AG08395 (cell line): ENCODE measurements around the gene SULT1A3.
A peak's percentile ranks its signal among the peaks of the same experiment; 100 is the strongest.
"Not testable (repeated sequence)": the region's sequence is repeated elsewhere in the genome, so short reads cannot be mapped to it uniquely, and the experiment has no call there.

ENCODE experiments used
- DNase-seq: peaks from one replicate; pipeline ENCODE4 v3.0.0; 2012; ENCODE audit warnings: mixed read lengths, low spot score

SULT1A3 gene

DNA sequence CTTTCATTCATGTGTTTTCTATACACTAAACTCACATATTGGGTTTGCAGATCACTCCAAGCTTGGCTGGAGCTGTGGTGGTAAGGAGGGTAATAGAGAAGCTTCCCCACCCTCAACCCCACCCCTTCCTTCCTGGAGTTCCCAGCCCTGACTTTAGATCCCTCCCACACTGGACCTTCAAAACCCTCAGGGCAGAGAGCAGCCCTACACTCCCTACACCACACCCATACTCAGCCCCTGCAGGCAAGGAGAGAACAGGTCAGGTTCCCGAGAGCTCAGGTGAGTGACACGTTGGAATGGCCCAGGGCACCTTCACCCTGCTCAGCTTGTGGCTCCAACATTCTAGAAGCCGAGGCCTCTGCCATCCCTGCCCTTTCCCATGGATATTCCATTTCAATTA, at the start of gene SULT1A3:
Gene SULT1A3, plus strand, starts transcription at position 207 of the 400 bp plus-strand sequence. CDS start 1,474 bp downstream, outside the sequence.
- DNase-seq = not testable (repeated sequence)

DNA sequence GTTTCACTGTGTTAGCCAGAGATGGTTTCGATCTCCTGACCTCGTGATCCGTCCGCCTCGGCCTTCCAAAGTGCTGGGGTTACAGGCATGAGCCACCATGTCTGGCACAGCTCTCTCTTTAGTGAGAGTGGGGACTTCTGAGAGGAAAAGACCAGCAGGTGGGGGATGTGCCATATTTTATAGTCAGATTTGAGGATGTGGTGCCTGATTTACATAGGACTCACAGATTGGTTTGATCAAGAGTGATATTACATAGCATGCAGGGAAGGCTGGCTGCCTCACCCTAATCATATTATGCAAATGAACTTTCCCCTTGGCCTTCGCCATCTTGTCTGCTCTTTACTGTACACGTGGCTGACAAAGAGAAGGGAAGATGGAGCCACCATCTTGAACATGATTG, 48.0 kb upstream of the SULT1A3 start:
- DNase-seq = no peak

DNA sequence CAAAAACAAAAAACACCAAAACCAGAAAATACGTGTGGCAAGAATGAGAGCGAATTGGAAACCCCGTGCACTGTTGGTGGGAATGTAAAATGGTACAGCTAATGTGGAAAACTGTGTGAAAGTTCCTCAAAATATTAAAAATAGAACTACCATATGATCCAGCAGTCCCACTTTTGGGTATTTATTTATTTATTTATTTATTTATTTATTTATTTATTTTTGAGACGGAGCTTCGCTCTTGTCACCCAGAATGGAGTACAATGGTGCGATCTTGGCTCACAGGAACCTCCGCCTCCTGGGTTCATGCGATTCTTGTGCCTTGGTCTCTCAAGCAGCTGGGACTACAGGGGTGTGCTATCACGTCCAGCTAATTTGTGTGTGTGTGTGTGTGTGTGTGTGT, 46.5 kb upstream of the SULT1A3 start:
- DNase-seq = no peak

DNA sequence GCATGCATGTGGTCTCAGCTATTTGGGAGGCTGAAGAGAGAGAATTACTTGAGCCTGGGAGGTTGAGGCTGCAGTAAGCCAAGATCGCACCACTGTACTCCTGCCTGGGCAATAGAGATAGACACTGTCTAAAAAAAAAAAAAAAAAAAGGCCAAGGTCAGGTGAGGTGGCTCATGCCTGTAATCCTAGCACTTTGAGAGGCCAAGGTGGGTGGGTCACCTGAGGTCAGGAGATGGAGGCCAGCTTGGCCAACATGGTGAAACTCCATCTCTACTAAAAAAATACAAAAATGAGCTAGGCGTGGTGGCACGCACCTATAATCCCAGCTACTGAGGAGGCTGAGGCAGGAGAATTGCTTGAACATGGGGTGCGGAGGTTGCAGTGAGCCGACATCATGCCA, 43.9 kb upstream of the SULT1A3 start:
- no peak for DNase-seq

DNA sequence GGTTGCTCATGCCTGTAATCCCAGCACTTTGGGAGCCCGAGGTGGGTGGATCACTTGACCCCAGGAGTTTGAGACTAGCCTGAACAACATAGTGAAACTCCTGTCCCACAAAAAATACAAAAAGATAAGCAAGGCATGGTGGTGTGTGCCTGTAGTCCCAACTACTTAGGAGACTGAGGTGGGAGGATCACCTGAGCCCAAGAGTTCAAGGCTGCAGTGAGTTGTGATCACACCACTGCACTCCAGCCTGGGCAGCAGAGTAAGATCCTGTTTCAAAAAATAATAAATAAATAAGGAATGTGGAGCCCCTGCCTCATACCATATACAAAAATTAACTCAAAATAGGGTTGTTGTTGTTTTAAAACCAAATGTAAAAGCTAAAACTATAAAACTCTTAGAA, 41.8 kb upstream of the SULT1A3 start:
- no peak for DNase-seq

DNA sequence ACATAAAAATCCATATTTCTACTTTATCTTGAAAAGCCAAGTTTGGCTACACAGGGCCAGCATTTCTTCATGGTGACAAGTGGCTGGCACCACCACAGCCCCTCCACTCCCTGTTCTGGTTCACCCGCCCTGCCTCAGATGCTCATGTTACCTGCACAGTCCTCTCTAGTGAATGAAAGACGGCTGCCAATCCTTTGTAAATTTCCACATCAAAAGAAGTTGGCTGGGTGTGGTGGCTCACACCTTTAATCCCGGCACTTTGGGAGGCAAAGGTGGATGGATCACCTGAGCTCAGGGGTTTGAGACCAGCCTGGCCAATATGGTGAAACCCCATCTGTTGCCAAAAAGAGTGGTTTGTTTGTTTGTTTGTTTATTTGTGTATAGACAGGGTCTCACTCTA, 35.5 kb upstream of the SULT1A3 start:
- DNase-seq = no peak

DNA sequence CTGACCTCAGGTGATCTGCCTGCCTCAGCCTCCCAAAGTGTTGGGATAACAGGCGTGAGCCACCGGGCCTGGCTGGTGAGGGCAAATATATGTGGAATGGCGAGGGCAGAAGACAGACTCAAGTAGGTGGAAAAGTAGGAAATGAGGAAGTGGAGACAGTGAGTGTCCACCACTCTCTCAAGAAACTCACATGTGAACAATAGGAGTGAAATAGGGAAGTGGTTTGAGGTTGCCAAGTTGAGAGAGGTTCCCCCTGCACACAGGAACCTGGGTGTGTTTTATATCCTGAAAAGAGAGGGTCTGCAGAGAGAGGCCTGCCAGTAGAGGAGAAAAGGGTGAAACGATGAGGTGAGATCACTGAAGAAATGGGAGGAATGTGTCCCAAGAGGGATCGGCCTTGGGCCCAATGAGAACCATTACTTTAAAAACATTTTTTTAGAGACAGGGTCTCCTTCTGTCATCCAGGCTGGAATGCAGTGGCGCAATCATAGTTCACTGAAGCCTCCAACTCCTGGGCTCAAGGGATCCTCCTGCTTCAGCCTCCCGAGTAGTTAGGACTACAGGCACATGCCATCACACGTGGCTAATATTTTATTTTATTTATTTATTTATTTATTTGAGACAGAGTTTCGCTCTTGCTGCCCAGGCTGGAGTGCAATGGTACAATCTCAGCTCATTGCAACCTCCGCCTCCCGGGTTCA, 32.7 kb upstream of the SULT1A3 start:
- DNase-seq = no peak

DNA sequence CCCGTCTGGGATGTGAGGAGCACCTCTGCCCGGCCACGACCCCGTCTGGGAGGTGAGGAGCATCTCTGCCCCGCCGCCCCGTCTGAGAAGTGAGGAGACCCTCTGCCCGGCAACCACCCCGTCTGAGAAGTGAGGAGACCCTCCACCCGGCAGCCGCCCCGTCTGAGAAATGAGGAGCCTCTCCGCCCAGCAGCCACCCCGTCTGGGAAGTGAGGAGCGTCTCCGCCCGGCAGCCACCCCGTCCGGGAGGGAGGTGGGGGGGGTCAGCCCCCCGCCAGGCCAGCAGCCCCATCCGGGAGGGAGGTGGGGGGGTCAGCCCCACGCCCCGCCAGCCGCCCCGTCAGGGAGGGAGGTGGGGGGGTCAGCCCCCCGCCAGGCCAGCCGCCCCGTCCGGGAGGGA, 30.3 kb upstream of the SULT1A3 start:
- DNase-seq = not testable (repeated sequence)

DNA sequence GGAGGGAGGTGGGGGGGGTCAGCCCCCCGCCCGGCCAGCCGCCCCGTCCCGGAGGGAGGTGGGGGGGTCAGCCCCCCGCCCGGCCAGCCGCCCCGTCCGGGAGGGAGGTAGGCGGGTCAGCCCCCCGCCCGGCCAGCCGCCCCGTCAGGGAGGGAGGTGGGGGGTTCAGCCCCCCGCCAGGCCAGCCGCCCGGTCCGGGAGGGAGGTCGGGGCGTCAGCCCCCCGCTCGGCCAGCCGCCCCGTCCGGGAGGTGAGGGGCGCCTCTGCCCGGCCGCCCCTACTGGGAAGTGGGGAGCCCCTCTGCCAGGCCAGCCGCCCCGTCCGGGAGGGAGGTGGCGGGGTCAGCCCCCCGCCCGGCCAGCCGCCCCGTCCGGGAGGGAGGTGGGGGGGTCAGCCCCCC, 29.6 kb upstream of the SULT1A3 start:
- not testable (repeated sequence) for DNase-seq

DNA sequence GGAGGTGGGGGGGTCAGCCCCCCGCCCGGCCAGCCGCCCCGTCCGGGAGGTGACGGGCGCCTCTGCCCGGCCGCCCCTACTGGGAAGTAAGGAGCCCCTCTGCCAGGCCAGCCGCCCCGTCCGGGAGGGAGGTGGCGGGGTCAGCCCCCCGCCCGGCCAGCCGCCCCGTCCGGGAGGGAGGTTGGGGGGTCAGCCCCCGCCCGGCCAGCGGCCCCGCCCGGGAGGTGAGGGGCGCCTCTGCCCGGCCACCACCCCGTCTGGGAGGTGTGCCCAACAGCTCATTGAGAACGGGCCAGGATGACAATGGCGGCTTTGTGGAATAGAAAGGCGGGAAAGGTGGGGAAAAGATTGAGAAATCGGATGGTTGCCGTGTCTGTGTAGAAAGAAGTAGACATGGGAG, 28.9 kb upstream of the SULT1A3 start:
- DNase-seq = not testable (repeated sequence)

DNA sequence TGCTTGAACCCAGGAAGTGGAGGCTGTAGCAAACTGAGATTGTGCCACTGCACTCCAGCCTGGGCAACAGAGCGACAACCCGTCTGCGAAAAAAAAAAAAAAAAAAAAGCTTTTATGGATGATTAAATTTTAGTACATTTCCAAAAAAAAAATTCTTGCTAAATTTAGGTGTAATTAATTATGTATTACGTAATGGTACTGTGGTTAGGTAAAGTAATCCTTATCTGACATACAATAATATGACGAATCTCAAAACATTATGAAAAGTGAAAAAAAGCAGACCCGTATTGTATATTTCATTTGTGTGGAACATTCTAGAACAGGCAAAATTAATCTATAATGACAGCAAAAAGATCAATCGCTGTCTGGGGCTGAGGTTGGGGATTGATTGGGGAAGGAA, 26.0 kb upstream of the SULT1A3 start:
- DNase-seq = no peak

DNA sequence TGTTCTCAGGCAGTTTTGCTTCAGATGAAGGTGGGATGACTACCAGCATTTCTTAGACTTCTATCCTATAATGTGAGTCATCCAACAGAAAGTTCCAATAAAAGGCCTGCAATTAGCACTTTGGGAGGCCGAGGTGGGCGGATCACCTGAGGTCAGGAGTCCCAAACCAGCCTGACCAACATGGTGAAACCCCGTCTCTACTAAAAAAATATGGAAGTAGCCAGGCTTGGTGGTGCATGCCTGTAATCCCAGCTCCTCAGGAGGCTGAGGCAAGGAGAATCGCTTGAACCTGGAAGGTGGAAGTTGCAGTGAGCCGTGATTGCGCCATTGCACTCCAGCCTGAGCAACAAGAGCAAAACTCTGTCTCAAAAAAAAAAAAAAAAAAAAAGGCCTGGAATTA, 22.2 kb upstream of the SULT1A3 start:
- DNase-seq = not testable (repeated sequence)

DNA sequence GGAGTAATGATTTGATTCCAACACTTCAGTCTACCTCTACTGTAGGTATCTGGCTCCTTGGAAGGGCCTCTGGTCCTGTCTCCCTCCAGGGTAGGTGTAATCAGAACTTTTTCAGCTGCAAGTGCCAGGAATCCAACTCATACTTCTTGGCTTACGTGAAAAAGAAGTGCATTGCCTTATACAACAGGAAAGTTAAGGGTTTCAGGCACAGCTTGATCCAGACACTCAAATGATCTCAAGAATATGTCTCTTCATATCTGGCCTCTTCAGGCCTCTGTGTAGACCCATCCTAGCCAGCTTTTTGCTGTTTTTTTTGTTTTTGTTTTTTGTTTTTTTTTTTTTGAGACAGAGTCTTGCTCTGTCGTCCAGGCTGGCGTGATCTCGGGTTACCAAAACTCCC, 19.9 kb upstream of the SULT1A3 start:
- no peak for DNase-seq

DNA sequence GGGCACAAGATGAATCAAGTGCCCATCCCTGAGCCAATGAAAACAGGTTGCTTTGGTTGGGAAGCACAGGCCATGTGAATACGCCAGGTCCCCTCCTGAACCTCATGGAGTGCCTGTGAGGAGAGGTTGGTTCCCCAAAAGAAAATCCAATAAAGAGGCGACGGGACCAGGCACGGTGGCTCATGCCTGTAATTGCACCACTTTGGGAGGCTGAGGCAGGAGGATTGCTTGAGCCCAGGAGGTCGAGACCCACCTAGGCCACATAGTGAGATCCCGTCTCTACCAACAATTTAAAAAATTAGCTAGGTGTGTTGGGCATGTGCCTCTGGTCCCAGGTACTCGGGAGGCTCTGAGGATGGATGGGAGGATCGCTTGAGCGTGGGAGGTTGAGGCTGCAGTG, 19.1 kb upstream of the SULT1A3 start:
- DNase-seq = no peak

DNA sequence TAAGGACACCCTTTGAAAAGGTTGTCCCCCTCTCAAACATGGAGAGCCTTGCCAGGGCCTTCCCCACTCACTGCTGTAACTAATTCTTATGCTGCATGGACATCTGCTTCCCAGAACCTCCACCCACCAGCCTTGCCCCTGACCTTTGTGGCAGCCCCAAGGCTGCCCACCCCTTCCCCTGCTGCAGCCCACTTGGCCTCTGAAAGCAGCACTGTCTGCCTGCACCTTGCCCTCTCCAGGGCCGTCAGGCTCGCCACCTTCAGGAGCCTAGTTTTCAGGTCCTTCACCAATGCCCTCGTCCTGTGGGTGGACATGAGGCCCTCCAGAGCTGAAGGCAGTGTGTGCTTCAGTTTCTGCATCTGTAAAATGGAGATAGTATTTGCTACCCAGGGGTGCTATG, 18.3 kb upstream of the SULT1A3 start:
- DNase-seq = no peak

DNA sequence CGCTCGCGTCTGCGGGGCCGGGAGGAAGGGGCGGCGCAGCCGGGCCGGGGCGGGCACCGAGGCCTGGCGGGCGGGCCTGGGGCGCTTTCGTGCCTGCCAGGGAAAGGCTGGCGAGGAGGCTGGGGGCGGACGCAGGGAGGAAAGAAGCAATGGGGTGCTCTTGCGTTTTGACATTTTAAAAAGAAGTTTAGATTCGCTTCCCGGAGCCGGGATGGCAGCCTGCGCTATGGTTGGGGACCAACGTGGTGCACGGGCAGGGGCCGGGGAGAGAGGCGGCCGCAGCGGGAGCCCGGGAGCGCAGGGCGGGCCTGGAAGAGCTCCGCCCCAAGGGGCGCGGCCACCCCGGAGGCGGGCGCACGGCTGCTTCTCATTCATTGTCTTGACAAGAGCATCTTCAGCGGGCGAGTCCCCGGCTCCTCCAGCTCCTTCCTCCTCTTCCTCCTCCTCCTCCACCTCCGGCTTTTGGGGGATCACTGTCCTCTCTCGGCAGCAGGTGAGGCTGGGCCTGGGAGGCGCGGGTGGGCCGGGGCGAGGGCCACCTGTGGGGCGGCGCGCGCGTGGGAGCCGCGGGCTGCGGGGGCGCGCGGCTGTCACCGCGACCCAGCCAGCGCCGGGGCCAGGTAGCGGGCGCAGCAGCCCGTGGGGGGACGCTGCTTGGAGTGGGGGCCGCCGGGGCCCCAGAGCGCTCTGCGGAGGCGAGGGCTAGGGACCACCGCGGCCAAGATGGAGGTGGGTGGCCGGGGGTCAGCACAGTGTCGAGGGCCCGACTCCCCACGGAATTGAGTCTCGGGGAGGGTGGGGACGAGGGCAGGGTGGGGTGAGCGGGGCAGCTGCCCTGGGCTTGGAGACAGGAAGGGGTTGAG, 15.6 kb upstream of the SULT1A3 start, which contains the start of gene CORO1A:
Gene CORO1A, plus strand, starts transcription at position 370 of the 863 bp plus-strand sequence. CDS start 1,608 bp downstream, outside the sequence.
- DNase-seq = peak; percentile 76

DNA sequence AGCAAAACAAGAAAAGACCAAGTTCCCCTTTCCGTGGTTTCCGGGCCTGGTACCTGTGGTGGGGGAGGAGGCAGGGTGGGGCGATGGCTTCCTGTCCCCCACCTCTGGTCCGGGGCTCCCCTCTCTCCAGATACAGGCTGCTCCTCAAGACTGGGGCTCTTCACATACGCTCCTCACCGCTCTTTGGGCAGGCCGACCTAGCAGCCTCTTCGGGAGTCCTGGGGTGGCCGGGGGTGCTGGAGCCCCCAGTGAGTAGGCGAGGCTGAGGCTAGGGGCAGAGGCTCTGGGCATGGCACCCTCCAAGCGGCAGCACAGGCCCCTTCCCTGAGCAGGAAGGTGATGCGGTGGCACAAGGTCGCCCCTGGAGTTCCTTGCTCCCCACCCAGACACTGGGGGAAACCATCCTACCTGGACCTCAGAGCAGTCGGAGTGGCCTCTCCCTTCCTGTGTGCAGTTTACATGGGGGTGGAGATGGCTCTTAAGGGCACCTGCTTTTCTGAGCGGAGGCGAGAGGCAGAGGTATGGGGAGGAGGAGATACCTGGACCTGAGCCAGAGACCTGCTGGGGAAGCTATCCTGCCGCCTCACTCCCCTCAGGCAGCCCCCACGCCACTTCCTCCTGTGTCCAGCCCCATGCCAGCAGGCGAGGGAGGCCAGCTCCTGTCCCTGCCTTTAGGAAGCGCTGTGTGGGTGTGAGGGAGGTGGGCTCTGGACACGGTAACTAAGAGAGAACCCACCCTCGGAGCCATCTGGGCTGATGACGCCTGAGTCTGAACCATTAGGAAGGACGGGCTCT, 14.8 kb upstream of the SULT1A3 start:
- DNase-seq = no peak

DNA sequence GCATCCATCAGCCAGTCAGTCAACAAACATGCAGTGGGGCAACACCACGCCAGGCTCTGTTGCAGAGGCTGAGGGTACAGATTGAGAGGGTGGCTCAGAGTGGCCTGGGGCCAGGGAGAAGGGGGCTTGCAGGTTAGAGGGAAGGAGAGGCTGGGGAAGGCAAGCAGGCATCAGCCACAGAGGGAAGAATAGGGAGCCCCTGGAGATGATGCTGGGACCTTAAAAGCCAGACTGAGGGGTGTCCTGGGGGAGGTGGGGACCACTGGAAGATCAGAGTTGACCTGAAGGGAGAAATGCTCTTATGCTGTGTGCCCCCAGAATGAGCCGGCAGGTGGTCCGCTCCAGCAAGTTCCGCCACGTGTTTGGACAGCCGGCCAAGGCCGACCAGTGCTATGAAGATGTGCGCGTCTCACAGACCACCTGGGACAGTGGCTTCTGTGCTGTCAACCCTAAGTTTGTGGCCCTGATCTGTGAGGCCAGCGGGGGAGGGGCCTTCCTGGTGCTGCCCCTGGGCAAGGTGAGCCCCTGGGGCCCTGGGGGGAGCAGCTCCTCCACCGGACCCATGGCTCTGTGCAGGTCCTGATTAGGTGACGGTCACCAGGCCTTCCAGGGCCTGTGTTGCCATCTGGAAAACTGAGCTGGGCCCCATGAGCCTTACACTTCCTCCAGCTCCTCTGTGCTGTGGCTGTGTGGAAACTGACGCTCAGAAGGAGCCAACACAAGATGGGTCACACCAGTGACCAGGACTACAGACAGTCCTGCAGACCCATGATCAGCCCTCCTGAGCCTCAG, 14.0 kb upstream of the SULT1A3 start:
- no peak for DNase-seq

DNA sequence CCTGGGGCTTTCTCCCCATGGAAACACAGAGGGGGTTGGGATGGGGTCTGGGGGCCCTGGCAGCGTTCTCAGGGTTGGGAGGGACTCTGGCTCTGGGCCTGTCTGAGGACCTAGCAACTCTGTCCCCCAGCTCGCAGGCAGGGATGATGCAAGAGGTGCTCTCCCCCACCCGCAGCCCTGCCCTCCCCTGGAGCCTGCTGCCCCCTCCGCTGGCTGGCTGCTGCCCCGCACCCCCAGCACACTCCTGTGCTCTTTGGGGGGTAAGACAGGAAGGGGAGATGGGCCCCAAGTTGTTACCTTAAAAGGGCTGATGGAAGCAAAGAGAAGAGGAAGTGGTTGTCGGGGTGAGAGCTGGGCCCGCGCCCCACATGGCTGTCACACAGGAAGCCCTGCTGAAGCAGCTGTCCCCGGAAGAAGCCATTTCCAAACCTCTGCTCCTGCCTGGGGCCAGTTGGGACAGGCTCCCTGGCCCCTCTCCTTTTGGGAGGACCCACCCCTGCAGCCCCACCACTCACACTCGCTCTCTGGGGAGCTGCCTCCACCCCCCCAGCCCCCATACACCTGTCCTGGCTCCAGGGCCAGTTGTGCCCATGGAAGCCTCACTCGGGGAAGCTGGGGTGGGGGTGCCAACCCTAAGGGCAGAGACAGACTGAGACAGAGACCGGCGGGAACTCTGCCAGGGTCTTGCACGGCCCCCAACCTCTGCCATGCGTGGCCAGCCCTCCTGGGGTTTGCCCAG, 13.2 kb upstream of the SULT1A3 start:
- DNase-seq = no peak

DNA sequence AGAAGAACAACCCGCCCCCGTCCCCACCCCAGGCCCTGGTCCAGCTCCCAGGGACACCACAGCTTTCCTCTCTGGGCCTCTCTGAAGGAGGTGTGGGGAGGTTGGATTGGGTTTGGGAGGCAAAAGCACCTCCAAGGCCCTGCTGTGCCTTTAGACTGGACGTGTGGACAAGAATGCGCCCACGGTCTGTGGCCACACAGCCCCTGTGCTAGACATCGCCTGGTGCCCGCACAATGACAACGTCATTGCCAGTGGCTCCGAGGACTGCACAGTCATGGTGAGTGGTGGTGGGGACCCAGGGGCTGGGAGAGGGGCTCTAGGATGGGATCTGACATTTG, 12.6 kb upstream of the SULT1A3 start:
- no peak for DNase-seq
